Loucy (cell line): ENCODE results near the gene CIAO3.

Experiments used
- H2AFZ ChIP-seq: fragments of 200-600 bp; sonication (generic); 2 replicates; pipeline ENCODE4 v1.6.0; 2016; ENCODE audit warnings: antibody characterized with exemption, mild to moderate bottlenecking, low read length, moderate library complexity
- H3F3A ChIP-seq: fragments of 200-600 bp; 2 replicates; pipeline ENCODE4 v1.6.0; 2016; ENCODE audit warnings: antibody characterized with exemption, low read depth, mild to moderate bottlenecking
- H3K27me3 ChIP-seq: fragments of 200-600 bp; sonication (generic); 2 replicates; pipeline ENCODE4 v1.6.1; 2014; ENCODE audit warnings: low read length, mild to moderate bottlenecking; ENCODE audit not compliant: insufficient read depth, poor library complexity, severe bottlenecking
- H3K36me3 ChIP-seq: fragments of 200-600 bp; sonication (generic); 2 replicates; pipeline ENCODE4 v1.6.1; 2016; ENCODE audit warnings: low read length; ENCODE audit not compliant: insufficient read depth
- H3K4me1 ChIP-seq: fragments of 200-600 bp; sonication (generic); 2 replicates; pipeline ENCODE4 v1.5.1; 2014; ENCODE audit warnings: low read length, mild to moderate bottlenecking; ENCODE audit not compliant: insufficient read depth, poor library complexity, severe bottlenecking
- H3K4me2 ChIP-seq: fragments of 200-600 bp; sonication (generic); 2 replicates; pipeline ENCODE4 v1.6.0; 2014; ENCODE audit warnings: antibody characterized with exemption, low read length, low read depth, mild to moderate bottlenecking; ENCODE audit not compliant: poor library complexity, severe bottlenecking
- H3K4me3 ChIP-seq: fragments of 200-600 bp; sonication (generic); 2 replicates; pipeline ENCODE4 v1.5.1; 2014; ENCODE audit warnings: low read length, mild to moderate bottlenecking, mixed read lengths; ENCODE audit not compliant: poor library complexity, severe bottlenecking
- H3K79me2 ChIP-seq: fragments of 200-600 bp; sonication (generic); 2 replicates; pipeline ENCODE4 v1.6.1; 2014; ENCODE audit warnings: low read length; ENCODE audit not compliant: insufficient read depth
- H3K9ac ChIP-seq: fragments of 200-600 bp; sonication (generic); 2 replicates; pipeline ENCODE4 v1.6.0; 2014; ENCODE audit warnings: mild to moderate bottlenecking, low read depth, low read length, moderate library complexity; ENCODE audit not compliant: poor library complexity, severe bottlenecking
- H3K9me2 ChIP-seq: fragments of 200-600 bp; sonication (generic); replicated peaks from 2 replicates; pipeline ENCODE4 v1.6.1; 2016; ENCODE audit warnings: low read depth, low read length, mixed read lengths
- H3K9me3 ChIP-seq: fragments of 200-600 bp; sonication (generic); 2 replicates; pipeline ENCODE4 v1.6.1; 2014; ENCODE audit warnings: mild to moderate bottlenecking, antibody characterized with exemption, low read length, low read depth; ENCODE audit not compliant: insufficient read depth
- H4K20me1 ChIP-seq: fragments of 200-600 bp; sonication (generic); 2 replicates; pipeline ENCODE4 v1.6.0; 2014; ENCODE audit warnings: antibody characterized with exemption, low read length, mild to moderate bottlenecking; ENCODE audit not compliant: insufficient read depth, poor library complexity, severe bottlenecking
- EZH2phosphoT487 ChIP-seq: fragments of 200-600 bp; IDR thresholded peaks from 2 replicates; pipeline ENCODE4 v1.6.1; 2018; ENCODE audit warnings: antibody characterized with exemption, mild to moderate bottlenecking, moderate library complexity, borderline replicate concordance
- TF ChIP-seq, protein P1 (sequence below): fragments of 200-600 bp; sonication (generic); conservative IDR thresholded peaks from 2 replicates; pipeline ENCODE4 v1.5.1; 2014; ENCODE audit warnings: mild to moderate bottlenecking, antibody characterized with exemption, low read length

The CIAO3 gene

GRCh38 chr16:782766-783403 is 42.1 kb upstream of the CIAO3 start:
- no peaks in the 10 kb centered on the region for H4K20me1 ChIP-seq
- no peaks in the 10 kb centered on the region for H3K27me3 ChIP-seq
- TF ChIP-seq, protein P1, sequence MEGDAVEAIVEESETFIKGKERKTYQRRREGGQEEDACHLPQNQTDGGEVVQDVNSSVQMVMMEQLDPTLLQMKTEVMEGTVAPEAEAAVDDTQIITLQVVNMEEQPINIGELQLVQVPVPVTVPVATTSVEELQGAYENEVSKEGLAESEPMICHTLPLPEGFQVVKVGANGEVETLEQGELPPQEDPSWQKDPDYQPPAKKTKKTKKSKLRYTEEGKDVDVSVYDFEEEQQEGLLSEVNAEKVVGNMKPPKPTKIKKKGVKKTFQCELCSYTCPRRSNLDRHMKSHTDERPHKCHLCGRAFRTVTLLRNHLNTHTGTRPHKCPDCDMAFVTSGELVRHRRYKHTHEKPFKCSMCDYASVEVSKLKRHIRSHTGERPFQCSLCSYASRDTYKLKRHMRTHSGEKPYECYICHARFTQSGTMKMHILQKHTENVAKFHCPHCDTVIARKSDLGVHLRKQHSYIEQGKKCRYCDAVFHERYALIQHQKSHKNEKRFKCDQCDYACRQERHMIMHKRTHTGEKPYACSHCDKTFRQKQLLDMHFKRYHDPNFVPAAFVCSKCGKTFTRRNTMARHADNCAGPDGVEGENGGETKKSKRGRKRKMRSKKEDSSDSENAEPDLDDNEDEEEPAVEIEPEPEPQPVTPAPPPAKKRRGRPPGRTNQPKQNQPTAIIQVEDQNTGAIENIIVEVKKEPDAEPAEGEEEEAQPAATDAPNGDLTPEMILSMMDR = no peak
- no peak for TF ChIP-seq EZH2phosphoT487
- no peak overlapping the region for H2AFZ ChIP-seq
- H3K9me2 ChIP-seq = no peaks in the 10 kb centered on the region
- no peak overlapping the region for H3K9ac ChIP-seq
- no peak overlapping the region for H3K4me2 ChIP-seq
- H3K4me3 ChIP-seq = no peak overlapping the region
- no peaks in the 10 kb centered on the region for H3K36me3 ChIP-seq
- no peaks in the 10 kb centered on the region for H3F3A ChIP-seq
- H3K79me2 ChIP-seq = peaks cover 15% of the 10 kb centered on the region; the same call in 1 of the 2 replicates
- no peaks in the 10 kb centered on the region for H3K4me1 ChIP-seq
- H3K9me3 ChIP-seq = no peaks in the 10 kb centered on the region

GRCh38 chr16:782258-782657 is 41.5 kb upstream of the CIAO3 start:
- H3K4me1 ChIP-seq = no peaks in the 10 kb centered on the region
- no peaks in the 10 kb centered on the region for H3K27me3 ChIP-seq

GRCh38 chr16:781346-782010 is 40.7 kb upstream of the CIAO3 start:
- Histone ChIP-seq H3F3A (no peaks in the 10 kb centered on the region), H3K4me3 (no peak overlapping the region), H3K27me3 (no peaks in the 10 kb centered on the region), H2AFZ (no peak overlapping the region), H3K79me2 (peaks cover under 1% of the 10 kb centered on the region; the same call in 1 of the 2 replicates), H3K4me2 (no peak overlapping the region), H3K4me1 (no peaks in the 10 kb centered on the region), H3K9me3 (no peaks in the 10 kb centered on the region), H3K9me2 (no peaks in the 10 kb centered on the region), H3K9ac (no peak overlapping the region), H3K36me3 (no peaks in the 10 kb centered on the region), H4K20me1 (no peaks in the 10 kb centered on the region)
- TF ChIP-seq, protein P1 = no peak
- TF ChIP-seq EZH2phosphoT487 = no peak

More at GRCh38 chr16:782258-782657, 41.5 kb upstream of the CIAO3 start:
- H3K9ac ChIP-seq = no peak overlapping the region
- TF ChIP-seq, protein P1 = no peak
- no peak for TF ChIP-seq EZH2phosphoT487
- peaks cover 9% of the 10 kb centered on the region; the same call in 1 of the 2 replicates for H3K79me2 ChIP-seq
- no peak overlapping the region for H3K4me3 ChIP-seq
- H3K36me3 ChIP-seq = no peaks in the 10 kb centered on the region
- no peaks in the 10 kb centered on the region for H3K9me3 ChIP-seq
- no peak overlapping the region for H2AFZ ChIP-seq
- H3K9me2 ChIP-seq = no peaks in the 10 kb centered on the region
- H4K20me1 ChIP-seq = no peaks in the 10 kb centered on the region
- no peaks in the 10 kb centered on the region for H3F3A ChIP-seq
- no peak overlapping the region for H3K4me2 ChIP-seq
